GM18867 (cell line): Measurements from ENCODE around the gene SAMD11.
A peak's percentile ranks its signal among the peaks of the same experiment; 100 is the strongest.
"Not testable (repeated sequence)": the region's sequence is repeated elsewhere in the genome, so short reads cannot be mapped to it uniquely, and the experiment has no call there.

ENCODE experiments used
- ATAC-seq: cut with Tn5 transposase; IDR thresholded peaks from one replicate; pipeline ENCODE4 v1.9.1; 2021; ENCODE audit warnings: mild to moderate bottlenecking, moderate library complexity; ENCODE audit not compliant: unreplicated experiment

Gene SAMD11

DNA sequence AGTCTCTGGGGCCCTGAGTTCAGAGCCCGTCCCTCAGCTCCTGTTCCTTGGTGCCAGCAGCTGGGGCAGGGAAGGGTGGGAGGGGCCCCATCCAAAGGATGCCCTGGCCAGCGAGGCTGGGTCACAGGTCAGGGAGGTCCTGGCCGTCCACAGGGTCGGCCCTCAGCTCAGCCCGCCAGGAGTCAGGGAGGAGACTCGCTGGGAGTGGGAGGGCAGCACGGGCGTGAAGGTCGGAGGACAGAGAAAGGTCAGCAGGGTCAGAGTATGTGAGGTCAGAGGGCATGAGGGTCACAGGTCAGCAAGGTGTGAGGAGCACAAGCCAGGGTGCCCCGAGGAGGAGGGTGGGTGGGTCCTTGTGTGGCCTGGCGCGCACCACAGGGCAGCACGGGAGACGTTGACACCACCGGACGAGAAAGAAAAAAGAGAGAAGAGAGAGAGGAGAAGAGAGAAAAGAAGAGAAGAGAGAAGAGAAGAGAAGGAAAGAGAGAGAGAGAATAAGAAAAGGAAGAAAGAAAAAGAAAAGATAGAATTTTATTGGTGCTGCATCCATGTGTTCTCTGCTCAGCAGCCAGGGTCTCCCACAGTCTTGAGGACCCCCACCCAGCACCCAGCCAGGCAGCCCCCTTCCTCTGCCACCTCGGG, 51.1 kb downstream of the SAMD11 start:
- no peak for ATAC-seq

DNA sequence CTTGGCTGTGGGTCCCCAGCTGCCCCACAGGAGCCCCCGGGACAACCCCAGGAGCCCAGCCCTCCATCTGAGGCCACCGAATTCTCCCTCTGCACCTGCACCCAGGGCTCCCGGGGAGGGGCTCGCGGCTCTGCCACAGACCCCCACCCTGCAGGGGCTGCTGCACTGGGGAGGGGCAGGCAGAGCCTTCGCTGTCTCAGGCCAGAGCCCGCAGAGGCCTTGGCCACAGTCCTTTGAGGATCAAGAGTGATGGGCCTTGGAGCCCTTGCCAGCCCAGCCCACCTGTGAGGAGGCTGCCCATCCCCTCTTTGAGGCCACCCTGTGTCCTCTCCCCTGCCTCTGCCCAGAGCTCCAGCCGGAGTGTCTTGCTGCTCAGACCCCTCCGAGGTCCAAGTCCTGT, 51.6 kb downstream of the SAMD11 start:
- ATAC-seq, result no peak

DNA sequence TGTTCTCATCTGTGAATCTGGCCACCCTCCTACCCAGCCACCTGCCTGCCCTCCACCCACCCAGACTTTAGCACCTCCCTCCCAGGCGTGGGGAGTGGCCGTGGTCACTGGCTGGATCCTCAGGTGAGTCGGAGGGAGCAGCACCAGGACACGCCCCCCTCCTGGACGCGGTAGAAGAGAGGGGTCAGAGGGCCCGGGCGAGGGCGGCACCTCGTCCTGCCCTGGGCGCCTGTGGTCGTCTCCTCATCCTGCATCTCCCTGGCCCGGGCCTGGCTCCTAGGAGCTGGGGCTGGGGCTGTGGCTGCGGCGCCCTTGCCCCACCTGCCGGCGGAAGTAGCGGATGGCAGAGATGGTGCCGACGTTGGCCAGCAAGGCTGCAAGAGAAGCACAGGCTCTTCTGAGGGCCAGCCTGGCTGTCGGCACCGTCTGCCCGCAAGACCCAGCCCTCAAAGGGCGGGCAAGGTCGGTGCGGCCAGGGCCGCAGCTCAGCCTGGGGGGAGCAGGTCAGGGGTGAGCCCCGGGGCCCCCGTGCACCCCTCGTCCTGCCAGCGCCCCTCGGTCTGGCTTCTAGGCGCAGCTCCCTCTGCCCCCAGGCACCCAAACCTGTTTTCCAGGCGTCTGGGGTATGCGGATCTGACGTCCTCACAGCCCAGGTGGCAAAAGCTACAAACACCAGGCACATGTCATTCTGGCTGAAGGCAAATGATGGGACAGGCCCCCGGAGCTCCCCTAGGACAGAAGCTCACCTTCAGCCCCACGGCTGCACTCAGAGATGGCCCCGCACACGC, 52.4 kb downstream of the SAMD11 start:
- peak; percentile 55 for ATAC-seq

DNA sequence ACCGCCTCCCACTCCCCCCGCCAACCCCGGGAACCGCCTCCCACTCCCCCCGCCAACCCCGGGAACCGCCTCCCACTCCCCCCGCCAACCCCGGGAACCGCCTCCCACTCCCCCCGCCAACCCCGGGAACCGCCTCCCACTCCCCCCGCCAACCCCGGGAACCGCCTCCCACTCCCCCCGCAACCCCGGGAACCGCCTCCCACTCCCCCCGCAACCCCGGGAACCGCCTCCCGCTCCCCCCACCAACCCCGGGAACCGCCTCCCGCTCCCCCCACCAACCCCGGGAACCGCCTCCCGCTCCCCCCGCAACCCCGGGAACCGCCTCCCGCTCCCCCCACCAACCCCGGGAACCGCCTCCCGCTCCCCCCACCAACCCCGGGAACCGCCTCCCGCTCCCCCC, 53.1 kb downstream of the SAMD11 start:
- not testable (repeated sequence) for ATAC-seq

DNA sequence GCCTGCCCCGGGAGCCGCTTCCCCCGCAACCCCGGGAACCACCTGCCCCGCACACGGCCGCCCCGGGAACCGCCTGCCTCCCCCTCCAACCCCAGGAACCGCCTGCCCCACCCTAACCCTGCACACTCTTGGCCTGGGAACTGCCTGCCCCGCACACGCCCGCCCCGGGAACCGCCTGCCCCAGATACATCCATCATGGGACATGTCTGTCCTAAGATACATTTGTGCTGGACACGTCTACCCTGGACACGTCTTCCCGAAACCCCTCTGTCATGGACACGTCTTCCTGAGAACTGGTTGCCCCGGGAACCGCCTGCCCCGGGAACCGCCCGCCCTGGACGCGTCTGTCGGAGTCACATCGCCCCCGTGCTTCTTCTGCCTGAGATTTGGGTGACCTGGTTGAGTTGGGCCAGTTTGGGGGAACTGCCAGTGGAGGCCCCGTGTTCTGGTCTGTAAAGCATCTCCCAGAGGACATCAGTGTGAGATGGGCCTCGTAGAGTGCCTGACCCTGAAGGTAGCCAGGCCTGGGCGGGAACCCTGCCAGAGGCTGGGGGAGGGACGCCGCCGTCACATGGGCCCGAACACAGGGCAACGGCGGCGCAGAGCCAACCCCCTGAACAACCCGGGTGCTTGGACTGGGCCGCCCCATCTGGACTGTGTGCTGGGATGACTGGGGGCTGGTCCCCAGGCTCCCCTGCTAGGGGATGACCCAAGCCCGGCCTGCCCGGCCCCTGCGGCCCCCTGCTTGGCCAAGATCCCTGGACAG, 54.5 kb downstream of the SAMD11 start:
- no peak for ATAC-seq

DNA sequence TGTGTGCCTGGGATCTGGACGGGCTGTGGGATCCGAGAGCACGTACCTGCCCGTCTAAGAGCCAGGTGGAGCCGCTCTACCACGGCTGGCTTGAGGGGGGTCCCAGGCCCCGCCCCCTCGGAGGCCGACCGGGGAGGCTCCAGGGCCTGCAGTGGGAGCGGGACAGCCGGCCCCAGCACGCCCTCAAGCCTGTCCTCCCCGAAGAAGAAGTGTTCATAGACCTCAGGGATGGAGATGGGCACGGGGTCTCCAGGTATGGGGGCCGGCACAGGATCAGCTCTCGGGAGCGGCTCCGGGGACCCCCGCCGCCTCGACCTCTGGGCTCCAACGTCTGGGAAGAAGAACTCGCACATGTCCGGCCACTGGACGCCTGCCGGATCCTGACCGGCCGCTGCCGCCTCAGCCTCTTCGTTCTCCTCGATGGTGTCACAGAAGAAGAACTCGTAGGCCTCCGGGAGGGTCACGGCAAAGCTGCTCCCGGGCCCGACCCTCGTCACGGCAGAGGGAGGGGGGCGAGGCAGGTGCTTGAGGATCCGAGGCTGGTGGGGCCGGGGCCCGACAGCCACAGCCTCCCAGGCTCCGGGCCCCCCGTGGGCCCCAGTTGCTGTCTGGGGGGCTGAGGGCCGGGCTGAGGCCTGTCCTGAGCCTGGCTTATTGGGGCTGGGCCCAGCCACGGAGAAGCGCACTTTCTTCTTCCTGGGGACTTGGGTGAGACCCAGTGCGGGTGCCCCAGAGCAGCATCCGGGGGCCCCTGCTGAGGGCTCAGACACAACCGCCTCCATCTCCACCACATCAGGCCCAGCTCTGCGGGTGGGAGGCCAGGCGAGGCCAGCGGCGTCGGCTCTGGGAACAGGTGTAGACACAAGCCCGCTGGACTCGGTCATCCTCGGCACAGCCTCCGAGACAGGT, 55.4 kb downstream of the SAMD11 start:
- no peak for ATAC-seq

DNA sequence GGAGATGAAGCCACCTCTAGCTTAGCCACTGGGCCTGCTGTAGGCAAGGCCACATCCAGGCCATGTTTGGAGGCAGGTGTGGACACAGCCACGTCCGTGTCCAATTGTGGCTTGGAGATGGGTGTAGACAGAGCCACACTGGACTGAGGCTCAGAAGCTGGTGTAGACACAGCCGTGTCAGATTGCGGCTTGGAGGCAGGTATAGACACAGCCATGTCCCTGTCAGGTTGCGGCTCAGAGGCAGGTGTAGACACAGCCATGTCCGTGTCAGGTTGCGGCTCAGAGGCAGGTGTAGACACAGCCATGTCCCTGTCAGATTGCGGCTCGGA, 56.0 kb downstream of the SAMD11 start:
- ATAC-seq, result no peak

DNA sequence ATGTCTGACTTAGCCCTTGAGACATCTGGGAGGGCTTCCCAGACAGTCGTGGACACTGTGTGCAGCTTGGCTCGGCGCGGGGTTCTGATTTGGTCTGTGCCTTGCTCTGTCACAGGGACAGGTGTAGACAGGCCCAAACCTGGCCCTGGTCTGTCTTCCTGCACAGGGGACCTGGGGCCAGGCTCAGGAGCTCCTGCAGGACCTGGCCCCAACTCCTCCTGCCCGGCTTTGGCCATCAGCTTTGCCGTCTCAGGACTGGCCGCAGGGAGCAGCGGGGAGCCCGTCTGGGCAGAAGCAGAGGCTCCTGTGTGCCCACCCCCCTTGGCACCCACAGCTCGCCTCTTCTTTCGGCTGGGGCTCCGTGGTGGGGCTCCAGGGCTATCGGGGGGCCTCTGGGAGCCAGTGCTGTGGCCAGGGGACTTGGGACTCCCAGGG, 56.4 kb downstream of the SAMD11 start:
- no peak for ATAC-seq

DNA sequence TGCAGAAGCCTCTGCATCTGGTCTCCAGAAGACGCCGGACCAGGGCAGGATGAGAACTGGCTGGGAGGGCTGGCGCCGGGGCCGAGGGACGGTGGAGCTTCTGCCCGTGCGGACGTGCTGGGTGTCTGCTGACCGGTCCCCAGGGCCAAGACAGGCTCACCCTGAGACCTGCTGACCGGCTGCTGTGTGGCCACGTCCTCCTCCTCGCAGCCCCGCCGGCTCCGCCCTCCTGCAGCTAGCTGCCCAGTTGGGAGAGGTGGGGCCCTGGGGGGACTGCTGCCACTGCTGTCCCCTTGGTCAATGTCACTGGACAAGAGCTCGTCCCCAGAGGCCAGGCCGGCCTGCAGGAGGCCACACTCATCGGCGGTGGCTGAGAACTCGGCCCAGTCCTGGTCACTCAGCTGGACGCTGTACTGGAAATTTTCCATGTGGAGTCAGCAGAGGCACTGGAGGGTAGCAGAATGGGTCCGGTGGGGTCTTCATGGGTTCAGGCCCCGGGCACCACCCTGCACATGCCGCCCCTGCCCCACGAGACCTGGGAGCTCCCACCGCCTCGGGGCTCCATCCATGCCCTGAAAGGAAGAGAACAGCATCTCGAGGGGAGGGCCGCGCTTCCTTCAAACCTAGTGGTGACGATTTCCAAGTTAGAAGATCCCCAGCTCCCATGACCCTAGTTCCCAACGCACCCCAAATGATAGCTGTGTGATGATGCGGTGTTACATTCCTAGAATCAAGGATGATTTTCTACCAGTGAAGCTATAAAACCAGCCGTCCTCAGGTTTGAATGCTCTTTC, 57.1 kb downstream of the SAMD11 start:
- ATAC-seq, result no peak

DNA sequence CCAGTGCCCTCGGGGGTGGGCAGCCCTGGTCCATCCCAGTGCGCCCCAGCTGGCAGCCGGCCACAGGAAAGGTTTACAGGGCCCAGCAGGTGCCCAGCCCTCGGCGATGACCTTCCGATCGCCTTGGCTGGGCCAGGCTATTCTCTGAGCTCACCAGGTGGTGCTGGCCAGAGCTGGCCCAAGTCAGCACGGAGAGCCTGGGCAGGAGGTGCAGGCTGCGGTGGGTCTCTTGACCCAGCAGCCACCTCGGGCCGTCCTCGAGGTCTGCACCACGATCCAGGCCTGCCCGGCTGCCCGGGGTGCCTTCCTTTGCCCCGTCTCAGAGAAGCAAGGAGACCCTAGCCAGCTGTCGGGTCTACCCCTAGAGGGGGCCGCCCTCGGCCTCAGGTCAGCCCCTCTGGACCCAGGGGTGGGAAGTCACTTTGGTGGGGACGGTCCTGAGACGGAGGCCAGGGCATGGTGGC, 57.8 kb downstream of the SAMD11 start:
- ATAC-seq, result no peak

DNA sequence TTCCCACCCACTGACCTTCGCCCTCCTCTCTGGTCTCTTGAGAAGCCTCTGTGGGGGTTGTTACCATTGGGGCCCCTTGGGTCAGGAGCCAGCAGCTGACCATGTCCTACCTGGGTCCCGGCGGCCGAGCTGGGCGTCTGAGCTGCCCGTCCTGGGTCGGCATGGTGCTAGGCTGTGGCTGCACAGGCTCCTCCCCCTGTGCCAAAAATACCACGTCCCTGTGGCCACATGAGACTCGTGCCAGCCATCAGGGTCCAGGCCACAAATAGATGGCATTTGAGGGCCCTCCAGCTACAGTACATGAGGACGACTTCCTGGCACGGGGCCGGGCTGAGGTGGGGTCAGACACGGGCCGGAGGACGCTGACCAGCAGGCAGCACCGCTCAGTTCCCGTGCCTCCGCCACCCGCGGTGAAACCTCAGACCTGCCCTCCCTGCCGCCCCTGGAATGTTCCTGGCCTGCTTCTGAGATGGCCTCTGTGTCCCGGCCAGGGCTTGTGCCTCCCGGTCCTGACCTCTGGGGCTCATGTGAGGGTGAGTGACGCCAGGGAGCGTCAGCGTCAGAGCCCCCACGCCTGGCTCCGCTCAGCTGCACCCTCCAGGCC, 58.3 kb downstream of the SAMD11 start, which contains the start of gene PERM1:
PERM1 (minus strand) TSS at position 139 of the 604 bp plus-strand sequence. CDS start 1,064 bp downstream, outside the sequence.
- no peak for ATAC-seq

DNA sequence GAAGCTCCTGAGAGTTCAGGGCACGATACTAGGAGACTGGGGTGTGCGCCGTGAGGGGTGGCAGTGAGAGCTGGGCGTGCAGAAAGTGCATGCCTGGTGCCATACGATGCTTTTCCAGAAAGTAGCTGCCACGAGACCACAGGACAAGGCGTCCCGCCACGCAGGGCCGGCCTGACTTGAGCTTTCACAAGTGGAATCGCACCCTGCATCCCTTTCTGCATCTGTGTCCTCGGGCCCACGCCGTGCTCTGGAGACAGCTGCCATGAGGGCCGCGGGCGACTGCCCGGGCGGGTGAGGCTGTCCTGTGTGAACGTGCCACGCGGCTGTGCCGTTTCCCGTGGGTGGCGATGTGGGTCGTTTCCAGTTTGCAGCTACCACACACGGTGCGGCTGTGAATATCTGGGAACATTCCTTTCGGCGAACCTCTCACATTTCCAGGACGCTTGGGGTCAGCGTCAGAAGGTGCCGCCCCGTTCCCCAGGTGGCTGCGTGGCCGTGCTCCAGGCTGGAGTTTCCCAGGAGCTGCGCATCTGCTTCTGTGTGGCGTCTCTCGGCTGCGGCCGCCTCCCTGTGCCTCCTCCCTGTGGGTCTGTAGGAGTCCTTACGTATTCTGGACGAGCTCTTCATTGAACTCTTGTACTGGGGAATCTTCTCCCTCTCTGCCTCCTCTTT, 59.2 kb downstream of the SAMD11 start:
- no peak for ATAC-seq

DNA sequence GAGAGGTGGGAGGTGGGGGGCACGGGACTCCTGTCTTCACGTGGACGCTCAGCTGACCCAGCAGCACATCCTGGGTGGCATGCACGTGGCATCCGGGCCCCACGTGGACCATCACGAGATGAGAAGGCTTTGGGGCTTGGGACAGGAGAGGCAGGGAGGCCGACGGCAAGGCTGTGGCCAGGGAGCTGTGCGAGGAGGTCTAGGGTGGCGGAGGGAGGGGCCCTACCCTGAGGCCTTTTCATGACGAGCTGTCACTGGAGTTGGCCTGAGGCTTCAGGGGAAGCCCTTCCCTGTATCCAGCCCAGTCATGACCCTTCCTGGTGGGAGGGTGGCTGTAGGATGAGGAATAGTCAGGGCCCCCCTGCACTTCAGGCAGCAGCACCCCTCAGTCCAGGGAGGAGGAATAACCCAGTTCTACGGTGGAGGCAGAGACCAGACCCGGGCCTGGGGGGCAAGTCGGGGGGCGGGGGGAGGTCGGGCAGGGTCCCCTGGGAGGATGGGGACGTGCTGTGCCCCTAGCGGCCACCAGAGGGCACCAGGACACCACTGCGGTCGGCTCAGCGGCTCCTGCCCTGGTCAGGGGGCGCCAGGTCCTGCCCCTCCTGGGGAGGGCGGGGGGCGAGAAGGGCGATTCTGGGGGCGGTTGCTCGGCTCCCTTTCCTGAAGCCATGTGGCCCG, 60.2 kb downstream of the SAMD11 start:
- no peak for ATAC-seq

DNA sequence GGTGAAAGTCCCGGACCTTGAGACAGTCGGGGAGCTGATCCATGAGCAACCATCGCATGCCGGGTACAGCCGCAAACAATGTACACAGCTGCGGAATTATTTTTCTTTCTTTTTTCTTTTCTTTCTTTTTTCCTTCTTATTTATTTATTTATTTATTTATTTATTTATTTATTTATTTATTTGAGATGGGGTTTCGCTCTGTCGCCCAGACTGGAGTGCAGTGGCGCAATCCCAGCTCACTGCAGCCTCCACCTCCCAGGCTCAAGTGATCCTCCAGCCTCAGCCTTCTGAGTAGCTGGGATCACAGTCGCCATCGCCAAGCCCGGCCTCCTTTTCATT, 60.7 kb downstream of the SAMD11 start:
- ATAC-seq, result no peak

DNA sequence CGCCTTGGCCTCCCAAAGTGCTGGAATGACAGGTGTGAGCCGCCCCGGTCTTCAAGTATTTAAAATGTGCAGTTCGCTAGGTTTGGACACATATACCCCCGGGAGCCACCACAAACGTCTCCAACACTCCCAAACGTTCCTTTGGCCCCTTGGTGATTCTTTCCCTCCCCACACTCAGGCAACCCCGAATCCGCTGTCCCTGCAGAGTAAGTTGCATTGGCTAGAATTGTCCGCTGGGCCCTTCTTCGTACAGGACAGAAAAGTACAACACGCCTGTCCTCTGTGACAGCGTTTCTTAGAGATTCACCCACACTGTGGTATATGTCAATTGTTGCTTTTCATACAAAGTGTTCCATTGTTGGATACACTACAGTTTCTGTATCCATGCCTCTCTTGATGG, 61.4 kb downstream of the SAMD11 start:
- no peak for ATAC-seq

DNA sequence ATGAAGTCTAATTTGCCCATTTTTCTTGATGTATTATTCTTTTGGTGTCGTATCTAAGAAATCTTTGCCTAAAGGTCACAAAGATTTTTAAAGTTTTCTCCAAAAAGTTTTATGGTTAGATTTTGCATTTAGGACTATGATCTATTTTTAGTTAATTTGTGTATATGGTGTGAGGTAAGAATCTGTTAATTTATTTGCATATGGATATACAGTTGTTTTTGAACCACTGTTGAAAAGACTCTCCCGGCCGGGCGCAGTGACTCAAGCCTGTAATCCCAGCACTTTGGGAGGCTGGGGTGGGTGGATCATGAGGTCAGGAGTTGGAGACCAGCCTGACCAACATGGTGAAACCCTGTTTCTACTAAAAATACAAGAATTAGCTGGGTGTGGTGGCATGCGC, 64.3 kb downstream of the SAMD11 start:
- not testable (repeated sequence) for ATAC-seq

DNA sequence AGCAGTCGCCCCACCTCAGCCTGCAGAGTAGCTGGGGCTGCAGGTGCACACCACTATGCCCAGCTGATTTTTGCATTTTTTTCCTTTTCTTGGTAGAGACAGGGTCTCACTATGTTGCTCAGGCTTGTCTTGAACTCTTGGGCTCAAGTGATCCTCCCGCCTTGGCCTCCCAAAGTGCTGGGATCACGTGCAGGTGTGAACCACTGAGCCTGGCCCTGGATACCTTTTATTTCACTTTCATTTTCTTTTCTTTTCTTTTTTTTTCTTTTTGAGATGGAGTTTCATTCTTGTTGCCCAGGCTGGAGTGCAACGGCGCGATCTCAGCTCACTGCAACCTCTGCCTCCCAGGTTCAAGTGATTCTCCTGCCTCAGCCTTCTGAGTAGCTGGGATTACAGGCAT, 67.6 kb downstream of the SAMD11 start:
- ATAC-seq, result not testable (repeated sequence)

DNA sequence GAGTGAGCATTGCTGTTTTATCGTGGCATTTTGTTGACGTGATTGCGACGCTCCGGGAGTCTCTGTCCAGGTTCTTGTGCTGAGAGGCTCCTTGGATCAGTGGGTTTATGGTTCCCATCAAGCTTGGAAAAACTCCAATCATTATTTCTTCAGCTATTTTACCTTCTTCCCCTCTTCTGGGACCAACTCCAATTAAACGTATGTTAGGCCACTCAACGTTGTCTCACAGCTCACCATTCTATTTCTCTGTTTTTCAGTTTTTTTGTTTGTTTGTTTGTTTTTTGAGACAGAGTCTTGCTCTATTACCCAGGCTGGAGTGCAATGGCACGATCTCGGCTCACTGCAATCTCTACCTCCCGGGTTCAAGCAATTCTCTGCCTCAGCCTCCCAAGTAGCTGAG, 68.2 kb downstream of the SAMD11 start:
- ATAC-seq, result no peak
